ENCODE results near the gene TBX1.

Gene TBX1

GRCh38 chr22:19785461-19786263 lies 25.1 kb downstream of the TBX1 start:
- no peak for FAIRE-seq
- TF ChIP-seq, protein P1, sequence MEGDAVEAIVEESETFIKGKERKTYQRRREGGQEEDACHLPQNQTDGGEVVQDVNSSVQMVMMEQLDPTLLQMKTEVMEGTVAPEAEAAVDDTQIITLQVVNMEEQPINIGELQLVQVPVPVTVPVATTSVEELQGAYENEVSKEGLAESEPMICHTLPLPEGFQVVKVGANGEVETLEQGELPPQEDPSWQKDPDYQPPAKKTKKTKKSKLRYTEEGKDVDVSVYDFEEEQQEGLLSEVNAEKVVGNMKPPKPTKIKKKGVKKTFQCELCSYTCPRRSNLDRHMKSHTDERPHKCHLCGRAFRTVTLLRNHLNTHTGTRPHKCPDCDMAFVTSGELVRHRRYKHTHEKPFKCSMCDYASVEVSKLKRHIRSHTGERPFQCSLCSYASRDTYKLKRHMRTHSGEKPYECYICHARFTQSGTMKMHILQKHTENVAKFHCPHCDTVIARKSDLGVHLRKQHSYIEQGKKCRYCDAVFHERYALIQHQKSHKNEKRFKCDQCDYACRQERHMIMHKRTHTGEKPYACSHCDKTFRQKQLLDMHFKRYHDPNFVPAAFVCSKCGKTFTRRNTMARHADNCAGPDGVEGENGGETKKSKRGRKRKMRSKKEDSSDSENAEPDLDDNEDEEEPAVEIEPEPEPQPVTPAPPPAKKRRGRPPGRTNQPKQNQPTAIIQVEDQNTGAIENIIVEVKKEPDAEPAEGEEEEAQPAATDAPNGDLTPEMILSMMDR (IDR thresholded peaks at IDR 0.05; ENCODE audit: insufficient read depth, missing control alignments), result no peak

GRCh38 chr22:19786264-19786585 lies 25.6 kb downstream of the TBX1 start:
- FAIRE-seq (no peak), DNase-seq (ENCODE audit: insufficient read length, low spot score) (no peak)
- TF ChIP-seq, protein P1 (IDR thresholded peaks at IDR 0.05; ENCODE audit: insufficient read depth, missing control alignments), result no peak

More at GRCh38 chr22:19785461-19786263, 25.1 kb downstream of the TBX1 start:
- no peak for DNase-seq (ENCODE audit: insufficient read length, low spot score)

GRCh38 chr22:19786959-19787848 lies 26.6 kb downstream of the TBX1 start:
- FAIRE-seq, result no peak
- TF ChIP-seq, protein P1 (IDR thresholded peaks at IDR 0.05; ENCODE audit: insufficient read depth, missing control alignments), result no peak
- no peak for DNase-seq (ENCODE audit: insufficient read length, low spot score)

GRCh38 chr22:19787849-19788141 lies 27.2 kb downstream of the TBX1 start:
- no peak for FAIRE-seq
- TF ChIP-seq, protein P1 (IDR thresholded peaks at IDR 0.05; ENCODE audit: insufficient read depth, missing control alignments), result no peak
- no peak for DNase-seq (ENCODE audit: insufficient read length, low spot score)

DNA sequence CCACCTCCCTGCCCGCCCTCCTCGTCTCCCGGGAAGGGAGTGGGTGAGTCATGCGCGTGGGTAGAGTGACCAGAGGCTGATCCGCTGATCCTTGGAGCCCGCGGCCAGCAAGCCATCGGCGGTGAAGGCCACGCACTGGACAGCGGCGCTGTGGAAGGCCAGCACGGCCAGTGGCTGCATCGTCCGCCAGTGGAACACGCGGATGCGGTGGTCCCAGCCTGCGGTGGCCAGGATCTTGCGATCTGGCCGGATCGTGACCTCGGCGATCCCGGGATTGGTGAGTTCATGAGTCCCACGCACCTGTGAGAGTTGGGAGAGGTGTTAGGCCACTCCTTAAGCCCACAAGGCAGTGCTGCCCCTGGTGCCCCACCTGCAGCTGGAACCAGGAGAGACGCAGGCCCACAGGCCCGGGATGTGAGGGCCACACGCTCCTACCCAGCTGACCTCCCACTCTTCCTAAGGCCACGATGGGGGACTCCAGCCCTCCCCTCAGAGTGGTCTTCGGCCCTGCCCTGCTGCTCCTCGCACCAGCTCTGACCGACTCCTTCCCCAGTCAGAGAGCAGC lies 28.2 kb downstream of the TBX1 start:
- DNase-seq (ENCODE audit: insufficient read length, low spot score) (no peak), FAIRE-seq (no peak)
- TF ChIP-seq, protein P1 (IDR thresholded peaks at IDR 0.05; ENCODE audit: insufficient read depth, missing control alignments), result no peak

DNA sequence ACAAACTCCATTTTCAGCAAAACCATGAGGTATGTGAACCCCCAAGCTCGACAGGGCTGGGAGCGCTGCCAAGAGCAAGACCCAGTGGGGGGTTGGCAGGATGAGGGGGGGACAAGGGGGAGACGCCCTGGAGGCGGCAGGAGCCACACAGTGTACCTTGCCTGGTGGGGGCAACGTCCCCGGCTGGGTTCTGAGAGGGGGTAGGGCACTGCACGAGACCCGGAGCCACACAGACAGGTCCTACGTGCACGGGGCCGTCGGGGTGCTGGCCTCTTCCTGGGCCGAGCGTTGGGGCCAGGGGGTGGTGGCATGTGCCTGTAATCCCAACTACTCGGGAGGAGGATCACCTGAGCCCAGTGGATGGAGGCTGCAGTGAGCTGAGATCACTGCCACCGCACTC lies 28.8 kb downstream of the TBX1 start:
- FAIRE-seq (no peak), DNase-seq (ENCODE audit: insufficient read length, low spot score) (no peak)
- TF ChIP-seq, protein P1 (IDR thresholded peaks at IDR 0.05; ENCODE audit: insufficient read depth, missing control alignments), result no peak

Data from D721Med (cell line).